GM21619 (cell line): Measurements from ENCODE around the gene LEKR1.

ENCODE experiments used
- ATAC-seq: cut with Tn5 transposase; IDR thresholded peaks from one replicate; pipeline ENCODE4 v1.9.1; 2021; ENCODE audit not compliant: unreplicated experiment

LEKR1 gene

GRCh38 chr3:156973954-156974353 is 147.8 kb downstream of the LEKR1 start:
- no peak for ATAC-seq

DNA sequence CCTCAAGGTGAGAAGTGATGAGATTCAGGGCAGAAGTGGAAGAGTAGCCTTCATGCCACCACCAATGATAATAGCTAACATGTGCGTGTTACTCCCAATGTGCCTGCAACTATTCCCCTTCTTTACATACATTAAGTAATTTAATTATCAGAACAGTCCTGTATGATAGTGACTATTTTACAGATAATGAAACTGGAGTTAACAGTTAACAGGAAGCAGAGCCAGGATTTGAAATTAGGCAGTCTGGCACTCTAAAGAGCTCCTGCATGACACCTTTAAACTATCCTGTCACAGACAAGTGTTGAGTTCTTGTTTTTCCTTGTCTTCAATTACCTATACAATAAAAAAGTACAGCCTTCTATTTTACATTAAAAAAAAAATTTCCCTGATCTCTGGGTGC is 148.8 kb downstream of the LEKR1 start:
- no peak for ATAC-seq

DNA sequence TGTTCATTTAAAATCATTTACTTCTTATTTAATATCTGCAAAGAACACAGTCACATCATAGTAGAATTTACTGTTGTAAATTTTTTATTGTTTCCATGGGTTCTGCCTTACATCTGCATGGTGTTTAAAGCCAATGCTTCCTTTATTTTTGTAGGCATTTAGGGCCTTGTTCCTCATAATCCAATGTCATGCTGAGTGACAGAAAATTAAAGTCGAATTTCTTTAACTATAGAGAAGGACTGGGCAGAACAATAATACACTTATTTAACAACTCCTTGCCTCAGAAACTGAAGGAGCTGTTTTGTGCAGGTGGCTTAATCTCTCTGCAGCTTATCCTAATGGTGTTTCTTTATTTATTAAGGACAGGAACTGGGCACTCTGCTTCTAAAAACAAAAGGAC is 149.6 kb downstream of the LEKR1 start:
- no peak for ATAC-seq

- no peak for ATAC-seq
Measured at GRCh38 chr3:156976933-156977332, 150.8 kb downstream of the LEKR1 start.

DNA sequence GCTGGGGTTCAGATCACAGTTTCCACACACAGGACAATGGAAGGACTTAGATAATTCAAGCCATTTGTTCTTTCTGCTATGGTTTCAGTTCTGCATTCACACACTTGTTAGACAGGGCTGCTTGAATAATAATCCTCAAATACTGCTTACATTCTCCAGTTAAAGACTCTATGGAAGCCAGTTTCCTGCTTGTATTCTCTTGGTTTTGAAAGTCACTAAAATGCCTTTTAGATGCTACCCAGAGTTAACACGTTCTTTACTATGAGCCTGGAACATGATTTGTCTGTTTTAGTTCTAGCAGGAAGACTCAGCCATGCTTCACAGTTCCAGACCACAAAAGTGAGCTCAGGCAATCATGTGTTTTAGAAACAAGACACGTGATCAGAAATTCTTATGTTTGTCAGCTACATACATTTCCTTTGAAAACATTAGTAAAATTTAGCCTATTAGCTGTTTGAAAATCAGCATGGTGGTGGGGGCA is 152.4 kb downstream of the LEKR1 start:
- peak; percentile 92 for ATAC-seq

GRCh38 chr3:156981005-156981404 is 154.9 kb downstream of the LEKR1 start:
- no peak for ATAC-seq

GRCh38 chr3:156983559-156983958 is 157.4 kb downstream of the LEKR1 start:
- ATAC-seq: no peak

DNA sequence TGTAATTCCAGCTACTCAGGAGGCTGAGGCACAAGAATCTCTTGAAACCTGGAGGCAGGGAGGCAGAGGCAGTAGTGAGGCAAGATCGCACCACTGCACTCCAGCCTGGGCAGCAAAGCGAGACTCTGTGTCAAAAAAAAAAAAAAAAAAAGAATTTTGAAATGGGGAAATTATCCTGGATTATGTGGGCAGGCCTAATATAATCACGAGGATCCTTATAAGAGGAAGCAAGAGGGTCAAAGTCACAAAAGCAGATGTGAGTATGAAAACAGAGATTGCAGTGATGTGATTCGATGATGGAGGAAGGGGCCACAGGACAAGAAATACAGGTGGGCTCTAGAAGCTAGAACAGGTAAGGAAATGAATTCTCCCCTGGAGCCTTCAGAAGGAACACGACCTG is 159.6 kb downstream of the LEKR1 start:
- ATAC-seq: no peak

DNA sequence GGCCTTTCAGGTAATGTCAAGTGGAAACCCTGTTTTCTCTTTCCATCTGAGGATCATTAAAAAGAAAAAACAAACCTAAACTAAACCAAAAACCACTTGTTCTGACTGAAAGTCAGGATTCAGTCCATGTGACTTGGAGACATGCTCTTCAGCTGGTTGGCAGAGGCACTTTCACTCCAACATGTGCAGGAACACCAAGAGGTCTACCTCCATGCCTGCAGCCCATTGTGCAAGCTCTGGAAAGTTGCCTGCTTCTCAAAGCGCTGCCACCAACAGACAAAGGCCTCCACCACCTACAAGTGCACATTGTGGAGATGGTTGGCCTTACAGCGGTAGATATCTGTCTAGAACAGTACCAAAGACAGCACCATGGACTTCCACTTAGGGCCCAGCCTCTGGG is 161.8 kb downstream of the LEKR1 start:
- no peak for ATAC-seq

GRCh38 chr3:156997351-156997750 is 171.2 kb downstream of the LEKR1 start:
- no peak for ATAC-seq

DNA sequence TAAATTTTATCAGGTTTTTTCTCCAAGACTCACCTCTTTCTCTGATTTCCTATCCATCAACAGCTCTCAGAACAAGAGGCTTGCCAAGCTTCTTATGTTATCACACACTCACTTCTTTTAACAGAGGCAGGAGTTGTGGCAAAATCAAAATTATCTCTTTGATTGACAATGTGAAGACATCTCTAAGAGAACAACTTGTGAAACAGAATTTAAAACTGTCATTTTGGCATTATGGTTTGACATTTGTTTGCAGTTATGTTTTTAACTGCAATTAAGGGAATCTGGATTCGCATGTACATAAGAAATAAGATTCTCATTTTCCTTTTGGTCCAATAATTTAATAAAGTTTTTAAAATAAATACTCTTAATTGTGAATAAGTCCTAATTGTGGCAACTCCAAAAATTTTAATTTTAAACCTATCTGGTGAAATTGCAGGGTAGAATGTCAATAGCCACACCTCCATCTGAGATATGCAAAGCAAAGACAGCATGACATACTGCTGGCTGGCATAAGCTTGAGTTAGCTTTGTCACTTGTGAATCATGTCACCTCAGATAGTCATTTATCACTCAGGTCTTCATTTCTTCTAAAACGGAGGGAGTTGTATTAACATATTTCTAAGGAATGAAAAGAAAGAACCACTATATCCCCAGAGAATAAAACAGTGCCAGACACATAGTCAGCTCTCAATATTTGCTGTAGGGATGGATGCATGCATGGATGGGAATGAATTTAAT is 175.2 kb downstream of the LEKR1 start:
- no peak for ATAC-seq

DNA sequence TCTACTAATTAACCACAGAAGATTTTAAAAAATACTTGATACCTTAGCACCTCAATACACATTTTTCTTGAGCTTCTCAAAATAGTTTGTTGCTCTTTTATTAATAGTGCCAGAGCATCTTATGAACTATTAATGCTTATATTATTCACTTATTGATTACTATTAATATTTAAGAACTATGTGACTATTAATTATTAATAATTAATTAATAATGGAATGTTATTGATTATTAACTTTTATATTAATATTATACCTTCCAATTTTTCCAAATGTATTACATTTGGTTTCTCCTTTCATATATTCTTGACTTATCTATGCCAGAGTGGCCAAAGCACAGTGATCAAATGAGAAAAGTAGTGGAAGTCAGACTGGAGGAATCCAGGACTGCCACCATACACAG is 195.5 kb downstream of the LEKR1 start:
- no peak for ATAC-seq

DNA sequence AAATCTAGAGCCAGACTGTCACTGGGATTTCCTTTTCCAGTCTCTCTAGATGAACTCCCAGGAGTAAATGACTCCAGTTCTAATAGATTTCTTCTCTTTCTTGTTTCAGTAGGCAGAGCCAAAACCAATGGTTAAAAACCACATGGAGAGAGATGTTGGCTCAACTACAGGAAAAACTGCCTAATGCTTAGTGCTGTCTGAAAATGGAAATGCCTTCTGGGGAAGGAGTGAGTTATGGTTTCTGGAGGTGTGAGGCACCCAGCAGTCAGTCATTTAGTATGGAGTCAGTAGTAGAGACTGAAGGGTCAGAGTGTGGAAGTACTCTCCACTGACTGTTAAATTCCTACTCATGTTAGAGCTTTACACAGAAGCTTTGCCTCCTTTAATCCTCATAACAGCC is 197.1 kb downstream of the LEKR1 start:
- ATAC-seq: no peak

DNA sequence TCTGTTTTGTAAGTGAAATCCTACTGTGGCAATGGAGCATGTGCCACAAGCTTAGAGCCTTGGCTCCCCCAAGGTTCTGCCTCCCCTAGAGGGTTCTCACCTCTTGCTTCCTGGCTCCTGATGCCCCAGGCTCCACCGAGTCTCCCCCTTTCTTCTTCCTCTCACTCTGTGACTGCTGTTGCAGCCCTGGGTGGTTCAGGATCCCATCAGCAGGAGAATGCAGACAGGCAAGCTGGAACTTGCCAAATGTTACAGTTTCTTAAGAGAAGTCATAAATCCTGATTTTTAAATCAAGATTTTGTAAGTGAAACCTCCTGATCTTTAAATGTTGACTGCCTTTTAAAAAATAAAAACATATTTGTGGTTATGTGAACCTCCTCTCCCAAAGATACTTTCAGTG is 199.9 kb downstream of the LEKR1 start:
- no peak for ATAC-seq

- ATAC-seq: no peak
Measured at GRCh38 chr3:157027861-157028745, 201.9 kb downstream of the LEKR1 start.

- ATAC-seq: no peak
Measured at GRCh38 chr3:157029365-157029790, 203.2 kb downstream of the LEKR1 start.

DNA sequence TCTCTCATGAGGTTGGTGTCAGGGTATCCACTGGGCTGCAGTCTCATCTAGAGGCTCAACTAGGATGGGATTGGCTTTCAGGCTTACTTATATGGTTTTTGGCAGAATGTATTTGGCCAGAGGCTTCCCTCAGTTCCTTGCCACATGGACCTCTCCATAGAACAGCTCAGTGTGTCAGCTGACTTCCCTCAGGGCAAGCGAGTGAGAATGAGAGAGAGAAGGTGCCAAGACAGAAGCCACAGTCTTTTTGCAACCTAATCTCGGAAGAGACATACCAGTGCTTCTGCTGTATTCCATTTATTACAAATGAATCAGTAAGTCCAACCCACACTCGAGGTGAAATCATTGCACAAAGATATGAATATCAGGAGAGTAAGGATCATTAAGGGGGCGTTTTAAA is 204.6 kb downstream of the LEKR1 start:
- no peak for ATAC-seq

GRCh38 chr3:157033001-157033400 is 206.8 kb downstream of the LEKR1 start:
- no peak for ATAC-seq

- ATAC-seq: no peak
Measured at GRCh38 chr3:157040456-157040855, 214.3 kb downstream of the LEKR1 start.

DNA sequence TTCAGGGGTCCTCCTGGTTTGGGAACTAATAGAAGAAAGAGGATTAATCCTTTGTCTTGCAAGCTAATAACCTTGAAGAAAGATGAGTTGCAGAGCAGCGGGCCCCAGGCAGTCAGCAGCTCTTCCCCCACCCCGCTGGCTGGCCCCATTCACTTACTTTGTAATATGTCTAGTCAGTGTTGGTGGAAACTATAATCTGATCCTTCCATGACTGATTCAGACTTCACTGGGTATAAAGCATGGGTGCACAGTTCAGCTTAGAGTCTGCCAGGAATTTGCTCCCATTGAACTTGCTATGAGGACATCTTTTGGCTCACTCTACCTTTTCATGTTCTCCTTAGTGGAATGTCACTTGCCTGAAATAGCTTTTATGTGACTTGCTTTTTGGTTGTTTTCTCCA is 216.1 kb downstream of the LEKR1 start:
- no peak for ATAC-seq

- ATAC-seq: no peak
Measured at GRCh38 chr3:157043771-157044170, 217.6 kb downstream of the LEKR1 start.

DNA sequence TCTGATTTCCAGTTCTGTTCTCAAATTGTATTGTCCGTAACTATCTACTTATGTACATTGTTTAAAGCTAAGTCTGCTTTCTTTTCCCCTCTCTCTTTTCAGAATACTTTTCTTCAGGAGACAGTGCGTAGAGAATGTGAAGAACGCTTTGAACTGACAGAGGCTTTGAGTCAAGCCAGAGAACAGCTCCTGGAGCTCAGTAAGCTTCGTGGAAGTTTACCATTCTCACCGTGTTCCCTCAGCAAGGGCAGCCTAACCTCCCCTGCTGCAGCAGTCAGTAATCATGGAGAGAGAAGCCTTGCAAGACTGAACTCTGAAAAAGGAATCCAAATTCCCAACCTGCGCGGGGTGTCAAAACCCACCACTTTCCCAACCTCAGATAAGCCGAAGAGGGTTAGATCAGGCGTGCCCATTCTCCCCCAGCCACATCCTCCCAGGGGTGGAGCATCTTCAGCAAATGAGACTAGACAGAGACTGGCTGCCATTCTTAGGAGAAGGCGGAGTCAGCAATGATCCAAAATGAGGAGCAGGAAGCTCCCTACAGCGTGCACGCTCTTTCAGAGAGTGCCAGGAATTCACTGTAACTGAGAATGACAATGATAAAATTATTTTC is 219.2 kb downstream of the LEKR1 start:
- no peak for ATAC-seq
